Esophagus muscularis mucosa (tissue), 4 donors: ENCODE data around the gene DENND4C. TPM values are rescaled to one million over a fixed set of nuclear protein-coding genes. Genes with fewer than 3 reads are reported as not detected.
"Not testable (repeated sequence)": the region's sequence is repeated elsewhere in the genome, so short reads cannot be mapped to it uniquely, and the experiment has no call there.

Source experiments
- DNase-seq: peaks from one replicate; pipeline ENCODE4 v3.0.0-alpha.2; 2017; ENCODE audit errors: extremely low spot score
- H3K27ac ChIP-seq, 4 donors: fragments of 200-600 bp; sonication (generic); replicated peaks in 1 of 4; 1 replicate in 3 of 4; 2 replicates in 1 of 4; pipeline ENCODE4 v1.5.1; 2016 to 2019; ENCODE audit warnings: mild to moderate bottlenecking in 1 of 4
- H3K27me3 ChIP-seq, 4 donors: fragments of 200-600 bp; sonication (generic); one replicate each; pipeline versions ENCODE4 v1.5.1 to v1.6.0; 2016 to 2019
- H3K36me3 ChIP-seq, 4 donors: fragments of 200-600 bp; sonication (generic); one replicate each; pipeline ENCODE4 v1.5.1; 2016 to 2019
- H3K4me1 ChIP-seq, 4 donors: fragments of 200-600 bp; sonication (generic); one replicate each; pipeline ENCODE4 v1.5.1; 2016 to 2019
- H3K4me3 ChIP-seq, 4 donors: fragments of 200-600 bp; sonication (generic); 1 replicate in 2 of 4; 2 replicates in 2 of 4; pipeline ENCODE4 v1.5.1; 2016 to 2019; ENCODE audit warnings: mild to moderate bottlenecking in 4 of 4, moderate library complexity in 1 of 4
- H3K9me3 ChIP-seq, 4 donors: fragments of 200-600 bp; sonication (generic); 1 replicate in 3 of 4; 2 replicates in 1 of 4; pipeline ENCODE4 v1.5.1; 2016 to 2019
- EP300 ChIP-seq: sonication (generic); formaldehyde crosslinking; IDR thresholded peaks from one replicate; pipeline ENCODE4 v1.6.1; 2017; ENCODE audit warnings: antibody characterized with exemption
- POLR2A ChIP-seq: fragments of 450-650 bp; IDR thresholded peaks from one replicate; pipeline ENCODE4 v1.6.1; 2017; ENCODE audit warnings: antibody characterized with exemption, moderate library complexity, mild to moderate bottlenecking, low read depth
- POLR2AphosphoS5 ChIP-seq, 2 donors: sonication (generic); formaldehyde crosslinking; IDR thresholded peaks; one replicate each; pipeline ENCODE4 v1.6.1; 2017; ENCODE audit warnings: antibody characterized with exemption in 2 of 2
- WGBS: methylation state at CpG from one replicate; pipeline ENCODE4 v1.1.5; 2018; 5-methylcytosine and 5-hydroxymethylcytosine counted together
- intact Hi-C: fragments of 100-400 bp; cut with DNase I; formaldehyde crosslinking; loops from one replicate; pipeline ENCODE4 v1.15.1; 2023
- total RNA-seq, 4 donors: library from RNA; depleted of rRNA; stranded (reverse); fragments of >200 nt; gene quantifications; one replicate each; pipeline versions ENCODE4 v1.1.0 to v1.2.1, GENCODE V29; 2016
- TF ChIP-seq, protein P1 (sequence below), 3 experiments: fragments of 200-600 bp in 2 of 3; fragments of 450-650 bp in 1 of 3; sonication (generic) in 2 of 3; IDR thresholded peaks; one replicate each; pipeline ENCODE4 v1.5.1; 2017 to 2019; ENCODE audit warnings: antibody characterized with exemption in 3 of 3, mild to moderate bottlenecking in 2 of 3, moderate library complexity in 1 of 3

The DENND4C gene
- total RNA-seq, 4 donors from 2014 or later = 59.1 to 97.3 (median 88.1) TPM

DNA sequence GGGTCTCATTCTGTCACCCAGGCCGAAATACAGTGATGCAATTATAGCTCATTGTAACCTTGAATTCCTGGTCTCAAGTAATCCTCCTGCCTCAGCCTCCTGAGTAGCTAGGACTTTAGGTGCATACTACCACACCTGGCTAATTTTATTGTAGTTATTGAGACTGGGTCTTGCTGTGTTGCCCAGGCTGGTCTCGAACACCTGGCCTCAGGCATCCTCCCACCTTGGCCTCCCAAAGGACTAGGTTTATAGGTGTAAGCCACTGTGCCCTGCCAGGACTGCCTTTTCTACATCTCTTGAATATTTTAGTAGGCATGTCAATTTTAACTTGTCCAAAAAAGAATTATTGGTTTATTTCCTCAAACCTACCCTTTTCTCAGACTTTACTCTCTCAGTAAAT lies 16.9 kb downstream of the DENND4C start:
- H3K27me3 ChIP-seq = no peaks in the 10 kb centered on the region
- no peak overlapping the region for H3K4me3 ChIP-seq
- peaks cover 0 to 5% (median 2%) of the 10 kb centered on the region in 4 donors for H3K36me3 ChIP-seq
- H3K27ac ChIP-seq = no peak overlapping the region
- 93% methylated on average over 2 of the region's 2 CpGs for WGBS
- no peak for DNase-seq
- peaks cover 14 to 54% (median 28%) of the 10 kb centered on the region in 4 donors for H3K4me1 ChIP-seq
- no peaks in the 10 kb centered on the region for H3K9me3 ChIP-seq
- intact Hi-C loops = no loop called here
- TF ChIP-seq, protein P1, sequence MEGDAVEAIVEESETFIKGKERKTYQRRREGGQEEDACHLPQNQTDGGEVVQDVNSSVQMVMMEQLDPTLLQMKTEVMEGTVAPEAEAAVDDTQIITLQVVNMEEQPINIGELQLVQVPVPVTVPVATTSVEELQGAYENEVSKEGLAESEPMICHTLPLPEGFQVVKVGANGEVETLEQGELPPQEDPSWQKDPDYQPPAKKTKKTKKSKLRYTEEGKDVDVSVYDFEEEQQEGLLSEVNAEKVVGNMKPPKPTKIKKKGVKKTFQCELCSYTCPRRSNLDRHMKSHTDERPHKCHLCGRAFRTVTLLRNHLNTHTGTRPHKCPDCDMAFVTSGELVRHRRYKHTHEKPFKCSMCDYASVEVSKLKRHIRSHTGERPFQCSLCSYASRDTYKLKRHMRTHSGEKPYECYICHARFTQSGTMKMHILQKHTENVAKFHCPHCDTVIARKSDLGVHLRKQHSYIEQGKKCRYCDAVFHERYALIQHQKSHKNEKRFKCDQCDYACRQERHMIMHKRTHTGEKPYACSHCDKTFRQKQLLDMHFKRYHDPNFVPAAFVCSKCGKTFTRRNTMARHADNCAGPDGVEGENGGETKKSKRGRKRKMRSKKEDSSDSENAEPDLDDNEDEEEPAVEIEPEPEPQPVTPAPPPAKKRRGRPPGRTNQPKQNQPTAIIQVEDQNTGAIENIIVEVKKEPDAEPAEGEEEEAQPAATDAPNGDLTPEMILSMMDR (IDR thresholded peaks at IDR 0.05) = no peak
- no peak for TF ChIP-seq POLR2AphosphoS5 (IDR thresholded peaks at IDR 0.05)
- no peak for TF ChIP-seq EP300
- TF ChIP-seq POLR2A = no peak

DNA sequence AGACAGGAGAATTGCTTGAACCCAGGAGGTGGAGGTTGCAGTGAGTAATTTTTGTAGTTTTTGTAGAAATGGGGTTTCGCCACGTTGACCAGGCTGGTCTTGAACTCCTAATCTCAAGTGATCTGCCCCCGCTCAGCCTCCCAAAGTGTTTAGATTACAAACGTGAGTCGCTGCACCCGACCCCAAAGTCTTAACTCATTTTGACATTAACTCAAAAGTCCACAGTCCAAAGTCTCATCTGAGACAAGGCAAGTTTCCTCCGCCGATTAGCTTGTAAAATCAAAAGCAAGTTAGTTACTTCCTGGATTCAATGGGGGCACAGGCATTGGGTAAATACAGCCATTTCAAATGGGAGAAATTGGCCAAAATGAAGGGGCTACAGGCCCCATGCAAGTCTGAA lies 19.9 kb downstream of the DENND4C start:
- 89% methylated on average over 8 of the region's 8 CpGs for WGBS
- H3K4me3 ChIP-seq, H3K9me3 ChIP-seq, intact Hi-C loops, DNase-seq, H3K27me3 ChIP-seq, H3K36me3 ChIP-seq, H3K27ac ChIP-seq: not testable (repeated sequence)
- H3K4me1 ChIP-seq = peaks cover 13 to 60% (median 28%) of the 10 kb centered on the region in 4 donors

DNA sequence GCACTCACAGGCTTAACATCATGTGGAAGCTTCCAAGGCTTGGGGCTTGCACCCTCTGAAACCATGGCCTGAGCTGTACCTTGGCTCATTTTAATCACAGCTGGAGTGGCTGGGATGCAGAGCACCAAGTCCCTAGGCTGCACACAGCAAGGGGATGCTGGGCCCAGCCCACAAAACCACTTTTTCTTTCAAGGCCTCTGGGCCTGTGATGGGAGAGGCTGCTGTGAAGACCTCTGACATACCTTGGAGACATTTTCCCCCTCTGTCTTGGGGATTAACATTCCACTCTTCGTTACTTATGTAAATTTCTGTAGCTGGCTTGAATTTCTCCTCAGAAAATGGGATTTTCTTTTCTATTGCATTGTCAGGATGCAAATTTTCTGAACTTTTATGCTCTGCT lies 20.7 kb downstream of the DENND4C start:
- H3K27me3 ChIP-seq, H3K9me3 ChIP-seq, H3K4me3 ChIP-seq, H3K27ac ChIP-seq, intact Hi-C loops, DNase-seq, H3K36me3 ChIP-seq: not testable (repeated sequence)
- 77% methylated on average over 1 of the region's 1 CpG for WGBS
- H3K4me1 ChIP-seq = peaks cover 13 to 60% (median 26%) of the 10 kb centered on the region in 4 donors

- H3K27ac ChIP-seq, H3K4me3 ChIP-seq, intact Hi-C loops, H3K27me3 ChIP-seq, DNase-seq, H3K36me3 ChIP-seq, H3K9me3 ChIP-seq: not testable (repeated sequence)
- WGBS = 88% methylated on average over 5 of the region's 5 CpGs
- H3K4me1 ChIP-seq = peaks cover 13 to 60% (median 26%) of the 10 kb centered on the region in 4 donors
Measured at GRCh38 chr9:19251622-19252021, 21.1 kb downstream of the DENND4C start.

GRCh38 chr9:19252174-19252884 lies 21.8 kb downstream of the DENND4C start:
- intact Hi-C loops = no loop called here

GRCh38 chr9:19252885-19253219 lies 22.4 kb downstream of the DENND4C start:
- peaks cover 13 to 49% (median 23%) of the 10 kb centered on the region in 4 donors for H3K4me1 ChIP-seq
- DNase-seq = no peak
- WGBS = 68% methylated on average over 4 of the region's 4 CpGs
- no peaks in the 10 kb centered on the region for H3K9me3 ChIP-seq
- H3K27me3 ChIP-seq = no peaks in the 10 kb centered on the region
- H3K4me3 ChIP-seq = no peak overlapping the region
- H3K27ac ChIP-seq = no peak overlapping the region
- intact Hi-C loops = no loop called here
- peaks cover 0 to 5% (median 2%) of the 10 kb centered on the region in 4 donors for H3K36me3 ChIP-seq
- no peak for TF ChIP-seq POLR2AphosphoS5 (IDR thresholded peaks at IDR 0.05)
- no peak for TF ChIP-seq EP300
- TF ChIP-seq, protein P1 (IDR thresholded peaks at IDR 0.05) = no peak
- TF ChIP-seq POLR2A = no peak

More at GRCh38 chr9:19252174-19252884, 21.8 kb downstream of the DENND4C start:
- TF ChIP-seq POLR2AphosphoS5 (IDR thresholded peaks at IDR 0.05) (no peak), POLR2A (no peak), EP300 (no peak)
- TF ChIP-seq, protein P1 (IDR thresholded peaks at IDR 0.05) = no peak
- DNase-seq = no peak
- H3K36me3 ChIP-seq = peaks cover 0 to 5% (median 2%) of the 10 kb centered on the region in 4 donors
- H3K4me1 ChIP-seq = peaks cover 13 to 54% (median 26%) of the 10 kb centered on the region in 4 donors
- no peak overlapping the region for H3K27ac ChIP-seq
- 81% methylated on average over 7 of the region's 7 CpGs for WGBS
- no peaks in the 10 kb centered on the region for H3K27me3 ChIP-seq
- H3K9me3 ChIP-seq = no peaks in the 10 kb centered on the region
- no peak overlapping the region for H3K4me3 ChIP-seq
